Stimulated activated CD4-positive, alpha-beta T cell treated with anti-CD3 and anti-CD28 coated beads, Interleukin-12 subunit alpha, Interleukin-12 subunit beta, amount 100 ng/mL, for 24 hours (primary cell): Measurements from ENCODE around the gene MICU2.
A peak's percentile ranks its signal among the peaks of the same experiment; 100 is the strongest.

Experiments used
- DNase-seq, 2 experiments: peaks; one replicate each; pipeline ENCODE4 v3.0.0-alpha.2; 2020; ENCODE audit warnings: low read depth in 2 of 2

The MICU2 gene

DNA sequence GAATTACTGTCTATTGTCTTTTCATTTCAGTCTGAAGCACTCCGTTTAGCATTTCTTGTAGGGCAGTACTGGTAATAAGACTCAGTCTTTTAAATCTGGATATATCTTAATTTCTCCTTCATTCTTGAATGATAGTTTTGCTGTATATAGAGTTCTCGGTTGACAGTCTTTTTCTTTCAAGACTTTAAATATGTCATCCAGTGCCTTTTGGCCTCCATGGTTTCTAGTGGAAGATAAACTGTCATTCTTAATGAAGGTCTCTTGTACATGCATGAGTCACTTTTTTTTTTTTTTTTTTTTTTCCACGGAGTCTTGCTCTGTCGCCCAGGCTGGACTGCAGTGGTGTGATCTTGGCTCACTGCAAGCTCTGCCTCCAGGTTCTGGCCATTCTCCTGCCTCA lies 117.6 kb downstream of the MICU2 start:
- DNase-seq: no peak

DNA sequence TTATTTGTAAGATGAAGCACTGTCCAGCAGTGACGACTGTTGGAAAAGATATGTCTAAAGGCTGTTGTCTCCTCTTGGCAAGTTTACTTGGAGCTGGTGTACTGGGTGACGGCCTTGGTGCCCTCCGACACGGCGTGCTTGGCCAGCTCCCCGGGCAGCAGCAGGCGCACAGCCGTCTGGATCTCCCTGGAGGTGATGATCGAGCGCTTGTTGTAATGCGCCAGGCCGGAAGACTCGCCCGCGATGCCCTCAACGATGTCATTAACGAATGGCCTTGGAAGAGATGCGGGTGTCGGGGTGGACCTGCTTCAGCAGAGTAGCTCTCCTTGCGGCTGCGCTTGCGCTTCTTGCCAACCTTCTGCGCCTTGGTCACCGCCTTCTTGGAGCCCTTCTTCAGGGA lies 120.2 kb downstream of the MICU2 start:
- no peak for DNase-seq

DNA sequence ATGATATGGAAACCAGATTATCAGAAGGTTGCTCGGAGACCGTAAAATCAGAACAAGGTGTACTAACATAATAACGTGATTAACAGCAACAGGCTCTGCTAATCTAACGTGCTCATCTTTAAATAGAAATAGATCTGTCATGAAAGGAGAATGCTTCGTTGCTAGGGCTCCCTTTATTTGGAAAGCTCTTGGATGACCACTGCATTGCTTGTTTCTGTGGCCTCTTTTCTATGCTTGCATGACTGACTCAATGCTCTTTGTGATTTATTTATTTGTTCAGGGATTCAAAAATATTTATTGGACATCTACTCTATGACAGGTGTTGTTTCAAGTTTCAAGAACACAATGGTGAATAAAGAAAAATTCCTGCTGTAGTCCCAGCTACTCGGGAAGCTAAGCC lies 122.6 kb downstream of the MICU2 start:
- DNase-seq: no peak

DNA sequence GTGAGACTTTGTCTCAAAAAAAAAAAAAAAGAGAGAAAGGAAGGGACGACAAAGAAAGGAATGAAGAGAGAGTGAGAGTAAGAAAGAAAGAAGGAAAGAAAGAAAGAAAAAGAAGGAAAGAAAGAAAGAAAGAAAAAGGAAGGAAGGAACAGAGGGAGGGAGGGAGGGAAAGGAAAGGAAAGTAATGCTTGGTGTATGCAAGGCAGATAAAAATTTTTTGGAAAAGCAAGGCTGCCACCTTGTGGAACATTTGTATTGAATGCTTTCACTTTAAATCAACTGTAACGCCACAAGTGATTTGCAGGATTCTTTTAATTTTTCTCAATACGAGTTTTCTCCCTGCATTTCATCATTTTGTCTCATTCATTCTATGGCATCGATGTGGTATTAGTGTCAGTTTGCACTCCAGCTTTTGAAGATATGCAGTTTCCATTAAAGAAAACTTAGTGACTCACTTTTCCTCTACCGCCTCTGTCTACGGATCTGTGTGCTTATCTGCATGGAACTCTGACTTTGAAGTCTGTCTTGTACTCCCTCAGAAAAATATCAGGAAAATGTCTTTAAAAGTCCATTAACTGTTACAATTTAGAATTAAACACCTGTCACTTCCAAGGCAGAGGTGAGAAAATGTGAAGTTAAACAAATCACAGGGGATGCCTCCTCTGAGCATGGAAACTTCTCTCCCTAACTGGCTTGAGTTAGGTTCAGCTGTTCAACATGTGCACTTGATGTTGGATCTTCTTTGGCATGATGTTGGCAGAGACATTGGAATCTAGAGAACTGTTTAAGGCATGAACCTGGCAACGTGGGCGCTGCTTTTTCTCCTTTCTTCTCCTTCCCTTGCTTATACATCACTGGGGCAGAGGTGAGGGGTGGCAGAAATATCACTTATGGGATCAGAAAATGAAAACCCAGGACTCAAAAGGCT lies 124.8 kb downstream of the MICU2 start:
- DNase-seq: peak in 1 of 2 experiments; percentile 6

DNA sequence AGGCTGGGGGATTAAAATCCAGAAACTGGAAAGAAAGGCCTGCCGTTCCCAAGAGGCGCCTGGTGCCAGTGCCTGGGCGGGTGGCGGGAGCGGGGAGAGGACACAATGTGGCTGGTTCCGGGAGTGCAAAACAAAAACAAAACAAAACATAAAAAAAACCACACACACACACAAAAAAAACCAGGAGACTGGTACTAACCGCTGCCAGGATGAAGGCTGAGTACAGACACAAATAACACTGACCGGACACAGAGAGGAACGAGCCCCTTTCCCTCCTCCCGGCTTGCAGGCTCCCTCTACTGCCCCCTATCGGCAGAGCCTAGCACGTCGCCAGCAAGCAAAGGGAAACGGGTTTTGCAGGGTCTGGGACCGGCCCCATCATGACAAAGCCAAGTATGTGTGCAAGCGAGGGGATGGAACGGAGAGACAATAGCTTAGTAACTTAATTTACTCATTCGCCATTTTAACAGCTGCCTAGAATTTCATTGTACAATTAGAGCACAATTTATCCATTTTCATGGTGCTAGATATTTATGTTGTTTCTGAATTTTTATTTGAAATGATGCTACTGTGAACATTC lies 127.0 kb downstream of the MICU2 start:
- peak; percentile 54 to 79 for DNase-seq

DNA sequence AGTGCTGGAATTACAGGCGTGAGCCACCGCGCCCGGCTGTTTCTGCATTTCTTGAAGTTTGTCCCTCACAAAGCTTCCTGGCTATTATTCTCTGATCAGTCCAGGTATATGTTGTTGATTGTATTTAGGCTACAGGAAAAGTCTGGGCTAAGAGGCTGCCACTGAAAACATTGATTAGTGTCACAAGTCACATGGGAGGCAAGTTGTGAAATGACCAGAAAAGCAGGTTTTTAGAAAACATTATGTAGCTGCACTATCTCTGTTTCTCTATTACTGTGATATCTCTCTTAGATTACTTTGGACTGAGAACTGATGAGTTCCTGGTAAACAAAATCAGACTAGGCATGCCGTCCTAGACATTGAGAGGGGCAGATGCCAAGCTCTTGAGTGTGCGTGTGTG lies 128.9 kb downstream of the MICU2 start:
- no peak for DNase-seq

DNA sequence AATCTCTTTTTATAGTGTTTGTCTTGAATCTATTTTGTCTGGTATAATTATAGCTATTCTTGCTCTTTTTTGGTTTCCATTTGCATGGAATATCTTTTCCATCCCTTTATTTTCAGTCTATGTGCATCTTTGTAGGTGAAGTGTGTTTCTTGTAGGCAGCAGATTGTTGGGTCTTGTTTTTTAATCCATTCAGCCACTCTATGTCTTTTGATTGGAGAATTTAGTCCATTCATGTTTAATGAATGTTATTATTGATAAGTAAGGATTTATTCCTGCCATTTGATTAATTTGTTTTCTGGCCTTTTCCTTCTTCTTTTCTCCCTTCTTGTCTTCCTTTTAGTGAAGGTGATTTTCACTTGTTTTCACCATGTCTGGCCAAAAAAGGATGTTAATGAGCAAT lies 133.2 kb downstream of the MICU2 start:
- no peak for DNase-seq

DNA sequence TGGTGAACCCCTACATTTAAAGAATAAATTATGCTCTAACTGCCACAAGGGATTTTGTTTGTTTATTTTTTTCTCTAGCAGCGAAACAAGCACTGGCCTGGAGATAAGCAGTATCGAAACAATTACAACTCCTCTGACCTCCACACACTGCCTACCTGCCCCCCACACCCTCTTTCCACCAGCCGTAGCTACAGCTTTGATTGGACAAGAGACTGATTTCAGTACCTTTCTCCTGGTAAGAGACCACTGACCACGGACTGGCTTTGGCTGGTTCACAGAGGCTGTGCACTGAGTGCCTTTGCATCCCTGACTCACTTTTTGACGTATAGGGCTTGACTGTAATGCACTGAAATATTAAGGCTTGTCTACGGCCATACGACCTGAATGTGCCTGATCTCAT lies 137.4 kb downstream of the MICU2 start:
- no peak for DNase-seq

DNA sequence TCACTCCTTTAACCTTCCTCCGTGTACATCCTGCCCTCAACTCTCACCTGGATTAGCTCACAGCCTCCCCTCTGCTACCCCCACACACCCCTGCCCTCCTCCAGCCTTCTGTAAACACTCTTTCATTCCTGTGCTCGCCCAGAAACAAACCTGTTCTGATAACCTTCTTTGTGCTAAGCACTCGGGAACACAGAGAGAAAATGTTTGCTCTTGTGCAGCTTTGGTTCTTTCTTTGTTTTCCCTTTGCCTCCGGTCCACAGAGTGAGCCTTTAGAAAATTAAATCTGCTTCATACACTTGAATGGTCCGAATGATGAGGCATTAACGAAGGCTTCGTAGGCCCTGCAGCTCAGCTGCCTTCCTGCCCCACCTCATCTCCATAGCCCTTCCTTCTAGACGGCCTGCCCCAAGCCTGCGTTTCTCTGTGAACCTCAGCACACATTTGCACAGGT lies 138.2 kb downstream of the MICU2 start:
- no peak for DNase-seq

DNA sequence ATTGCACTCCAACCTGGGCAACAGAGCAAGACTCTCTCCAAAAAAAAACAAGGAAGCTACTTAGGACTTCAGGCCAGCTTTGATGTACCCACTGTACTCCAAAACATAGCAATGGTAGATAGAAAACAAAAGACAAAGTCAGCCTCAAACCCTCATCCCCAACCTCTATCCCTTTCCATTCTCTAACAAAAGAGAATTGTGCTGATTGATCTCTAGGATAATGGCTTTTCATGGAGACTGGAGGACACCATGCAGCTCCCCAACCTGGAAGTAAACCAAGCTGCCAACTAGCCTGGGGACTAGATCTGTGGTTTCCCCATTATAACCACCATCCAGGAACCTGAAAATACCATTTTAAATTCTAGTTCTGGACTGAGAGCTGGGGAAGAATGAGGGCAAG lies 140.5 kb downstream of the MICU2 start:
- DNase-seq: no peak

DNA sequence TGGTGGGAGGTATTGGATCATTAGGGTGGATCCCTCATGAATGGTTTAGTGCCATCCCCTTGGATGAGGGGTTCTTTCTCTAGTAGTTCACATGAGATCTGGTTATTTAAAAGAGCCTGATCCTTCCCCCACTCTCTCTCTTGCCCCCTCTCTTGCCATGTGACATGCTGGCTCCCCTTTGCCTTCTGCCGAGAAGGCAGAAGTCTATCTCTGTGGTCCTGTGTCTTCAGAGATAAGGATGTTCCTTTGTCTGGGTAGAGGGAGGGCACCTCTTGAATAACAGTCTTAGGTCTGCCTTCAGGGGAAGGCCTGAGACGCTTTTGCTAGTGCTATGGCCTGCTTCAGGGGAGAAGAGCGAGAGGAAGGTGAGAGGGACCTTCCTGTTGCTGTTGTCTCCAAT lies 142.8 kb downstream of the MICU2 start:
- DNase-seq: no peak

DNA sequence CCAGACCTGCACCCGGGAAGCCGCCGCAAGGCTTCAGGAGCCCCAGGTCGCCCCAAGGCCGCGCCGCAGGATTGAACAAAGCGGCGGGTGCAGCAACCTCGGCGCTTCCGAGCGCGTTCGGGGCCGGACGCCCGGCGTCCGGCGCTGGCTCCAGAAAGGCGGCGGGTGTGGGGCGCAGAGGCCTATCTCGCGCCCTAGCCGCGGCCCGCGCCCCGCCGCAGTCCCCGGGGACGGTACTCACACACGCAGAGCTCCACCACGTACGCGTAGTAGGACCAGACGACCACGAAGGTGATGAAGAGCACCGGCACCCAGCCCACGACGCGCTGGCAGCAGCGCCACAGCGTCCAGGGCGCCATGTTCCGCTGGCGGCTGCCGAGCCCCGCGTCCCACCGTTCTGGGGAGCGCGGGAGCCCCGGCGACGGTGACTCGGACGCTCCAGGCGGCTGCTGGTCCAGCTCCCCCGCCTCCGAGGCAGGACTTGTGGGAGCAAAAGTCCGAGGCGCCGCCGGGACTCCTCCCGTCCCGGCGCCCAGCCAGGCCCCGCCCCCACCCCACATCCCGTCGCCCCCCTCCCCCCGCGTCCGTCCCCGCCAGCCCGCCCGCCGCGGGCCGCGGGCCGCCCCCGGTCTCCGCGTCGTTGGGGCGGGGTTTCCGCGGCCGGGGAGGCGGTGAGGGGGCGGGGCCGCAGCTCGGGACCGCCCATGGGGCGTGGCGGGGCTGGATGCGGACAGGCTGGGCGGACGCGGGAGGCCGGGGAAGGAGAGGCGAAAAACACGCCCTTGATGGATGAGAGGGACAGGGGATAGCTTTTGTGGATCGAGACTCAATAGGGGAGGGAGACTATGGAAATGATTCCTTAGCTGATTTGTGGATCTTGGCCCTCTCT lies 144.9 kb downstream of the MICU2 start, which contains the start of gene ZDHHC20:
ZDHHC20 (minus strand) TSS at position 491 of the 889 bp plus-strand sequence; CDS start at position 359, 132 bp downstream.
- peak; percentile 83 to 89 for DNase-seq

DNA sequence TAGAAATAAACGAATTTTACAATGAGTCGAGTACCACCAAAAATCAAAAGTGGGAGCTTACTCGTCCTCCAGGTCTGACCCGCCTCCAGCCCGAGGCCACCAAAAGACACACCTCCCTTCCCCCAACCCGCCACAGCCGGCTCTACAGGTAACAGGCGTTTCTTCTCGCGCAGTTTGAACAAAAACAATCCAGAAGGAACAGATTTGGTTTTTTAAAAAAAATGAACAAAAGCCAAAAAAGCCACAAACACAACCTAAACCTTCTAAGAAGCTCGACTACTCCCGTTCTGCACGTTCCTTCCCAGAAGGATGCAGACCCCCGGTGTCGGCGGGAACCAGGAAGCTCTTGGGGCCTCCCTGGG lies 145.5 kb downstream of the MICU2 start:
- DNase-seq: peak; percentile 12 to 48

DNA sequence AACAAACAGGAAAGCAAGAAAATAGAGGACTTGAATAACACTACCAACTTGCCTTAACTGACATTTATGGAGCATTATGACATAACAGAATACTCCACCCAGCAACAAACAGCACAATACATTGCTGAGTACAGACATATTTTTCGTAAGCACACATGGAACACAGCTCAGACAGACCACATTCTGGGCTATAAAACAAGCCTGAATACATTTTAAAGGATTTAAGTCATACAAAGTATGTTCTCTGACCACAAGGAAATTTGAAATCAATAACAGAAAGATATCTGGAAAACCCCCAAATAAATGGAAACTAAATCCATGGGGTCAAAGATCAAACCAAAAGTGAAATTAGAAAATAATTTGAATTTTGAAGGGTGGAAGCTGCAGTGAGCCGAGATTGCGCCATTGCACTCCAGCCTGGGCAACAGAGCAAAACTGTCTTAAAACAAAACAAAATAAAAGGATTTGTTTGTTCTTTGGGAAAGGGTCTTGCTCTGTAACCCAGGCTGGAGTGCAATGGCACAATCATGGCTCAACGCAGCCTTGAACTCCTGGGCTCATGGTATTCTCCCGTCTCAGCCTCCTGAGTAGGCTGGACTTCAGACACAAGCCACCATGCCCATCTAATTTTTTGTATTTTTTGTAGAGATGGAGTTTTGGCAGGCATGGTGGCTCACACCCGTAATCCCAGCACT lies 150.4 kb downstream of the MICU2 start:
- no peak for DNase-seq

DNA sequence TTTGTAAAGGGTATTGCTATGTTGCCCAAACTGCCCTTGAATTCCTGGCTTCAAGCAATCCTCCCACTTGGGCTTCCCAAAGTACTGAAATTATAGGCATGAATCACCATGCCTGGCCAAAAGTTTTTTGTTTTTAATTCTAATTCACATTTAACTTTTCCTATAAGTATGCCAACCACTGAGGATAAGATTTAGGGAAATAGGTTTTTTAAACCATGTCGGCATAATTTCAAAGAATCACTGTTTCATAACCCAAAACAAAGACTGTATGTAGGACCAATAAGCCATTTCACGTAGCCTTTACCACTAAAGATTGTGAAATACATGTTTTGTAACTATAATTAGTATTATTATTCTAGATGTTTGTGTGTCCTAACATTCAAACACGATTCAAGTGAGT lies 153.0 kb downstream of the MICU2 start:
- no peak for DNase-seq

DNA sequence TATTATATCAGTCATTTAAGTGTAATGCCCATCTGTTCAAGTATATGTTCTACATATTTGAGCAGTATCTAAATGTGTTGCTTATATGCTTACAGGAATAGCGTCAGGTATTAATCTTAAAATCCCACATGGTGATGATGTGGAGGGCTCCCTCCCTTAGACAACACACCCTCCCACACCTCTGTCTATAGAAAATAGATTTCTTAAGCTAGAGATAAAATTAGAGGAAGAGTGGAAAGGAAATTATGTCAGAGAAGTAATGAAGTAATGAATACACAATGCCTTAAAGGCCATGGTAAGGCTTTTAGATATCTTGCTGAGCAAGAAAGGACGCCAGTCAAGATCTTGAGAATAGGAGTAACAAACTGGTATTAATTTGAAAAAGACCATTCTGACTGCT lies 157.3 kb downstream of the MICU2 start:
- no peak for DNase-seq

DNA sequence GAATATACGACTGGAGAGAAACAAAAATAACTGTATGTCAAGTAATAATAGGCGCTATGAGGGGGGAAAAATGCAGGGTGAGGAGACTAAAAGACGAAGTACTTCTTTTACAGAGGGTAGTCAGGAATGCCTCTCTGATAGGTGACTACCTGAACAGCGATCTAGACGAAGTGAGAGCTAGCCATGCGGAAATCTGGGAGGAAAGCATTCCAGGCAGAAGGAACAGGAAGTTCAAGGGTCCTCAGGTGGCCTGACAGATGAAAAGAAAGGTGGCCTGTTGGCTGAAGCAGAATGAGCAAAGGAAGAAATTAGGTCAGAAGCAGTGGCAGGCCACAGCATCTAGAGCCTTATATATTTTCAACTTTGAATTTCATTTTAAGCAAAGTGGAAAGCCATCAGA lies 158.2 kb downstream of the MICU2 start:
- DNase-seq: no peak

DNA sequence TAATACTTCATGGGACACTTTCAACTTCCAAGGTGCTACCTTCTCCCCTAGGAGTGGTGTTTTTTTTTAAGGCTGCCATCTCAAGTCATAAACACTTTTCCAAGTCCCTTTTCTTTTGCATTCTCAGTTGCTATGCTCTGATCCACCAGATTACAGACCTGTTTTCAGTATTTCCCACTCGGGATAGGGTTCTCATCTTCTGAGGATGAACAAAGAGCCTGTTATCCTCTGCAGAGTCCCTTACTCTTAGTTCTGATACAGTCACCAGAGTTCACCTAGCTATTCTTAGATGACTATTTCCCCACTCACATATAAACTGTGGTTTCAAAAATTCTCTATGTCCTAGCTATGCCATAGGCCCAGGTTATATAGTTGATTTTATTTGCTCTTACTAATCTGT lies 160.8 kb downstream of the MICU2 start:
- no peak for DNase-seq
